H9 (cell line): ENCODE measurements around the gene MAP3K7CL. TPM values are rescaled to one million over a fixed set of nuclear protein-coding genes. Genes with fewer than 3 reads are reported as not detected.

Experiments
- DNase-seq: peaks from one replicate; pipeline ENCODE4 v3.0.0-alpha.2; 2017
- H2AFZ ChIP-seq: one replicate; pipeline ENCODE4 v1.6.1; 2013; ENCODE audit warnings: mild to moderate bottlenecking, low read length, control low read depth, moderate library complexity
- H2AK5ac ChIP-seq: 2 replicates; pipeline ENCODE4 v1.6.1; 2013; ENCODE audit warnings: low read length, control low read depth, mixed read lengths; ENCODE audit not compliant: insufficient read length
- H2BK120ac ChIP-seq: one replicate; pipeline ENCODE4 v1.6.1; 2013; ENCODE audit warnings: low read depth, mild to moderate bottlenecking, low read length, control low read depth, inconsistent platforms; ENCODE audit not compliant: poor library complexity, severe bottlenecking
- H2BK12ac ChIP-seq: 2 replicates; pipeline ENCODE4 v1.6.1; 2013; ENCODE audit warnings: low read length, control low read depth, mixed read lengths, low read depth; ENCODE audit not compliant: insufficient read length
- H2BK15ac ChIP-seq: 2 replicates; pipeline ENCODE4 v1.6.1; 2013; ENCODE audit warnings: low read depth, low read length, control low read depth
- H2BK20ac ChIP-seq: one replicate; pipeline ENCODE4 v1.6.1; 2013; ENCODE audit warnings: low read depth, mild to moderate bottlenecking, low read length, control low read depth, inconsistent platforms; ENCODE audit not compliant: poor library complexity, severe bottlenecking
- H2BK5ac ChIP-seq: 2 replicates; pipeline ENCODE4 v1.6.1; 2013; ENCODE audit warnings: low read length, control low read depth, mixed read lengths; ENCODE audit not compliant: insufficient read length
- H3K14ac ChIP-seq: 2 replicates; pipeline ENCODE4 v1.6.1; 2013; ENCODE audit warnings: low read length, control low read depth; ENCODE audit not compliant: insufficient read depth
- H3K18ac ChIP-seq: 2 replicates; pipeline ENCODE4 v1.6.1; 2013; ENCODE audit warnings: low read depth, mild to moderate bottlenecking, mixed read lengths, low read length, control low read depth; ENCODE audit not compliant: insufficient read length
- H3K23ac ChIP-seq: 2 replicates; pipeline ENCODE4 v1.6.1; 2013; ENCODE audit warnings: low read length, control low read depth, mixed read lengths, low read depth; ENCODE audit not compliant: insufficient read length
- H3K23me2 ChIP-seq: 2 replicates; pipeline ENCODE4 v1.6.1; 2013; ENCODE audit warnings: low read depth, mild to moderate bottlenecking, mixed read lengths, low read length, control low read depth; ENCODE audit not compliant: insufficient read length, poor library complexity, severe bottlenecking
- H3K27ac ChIP-seq: 2 replicates; pipeline ENCODE4 v1.5.1; 2013; ENCODE audit warnings: low read length, control low read depth, mixed read lengths, low read depth; ENCODE audit not compliant: insufficient read length
- H3K27me3 ChIP-seq: 2 replicates; pipeline ENCODE4 v1.6.1; 2013; ENCODE audit warnings: low read length, control low read depth, inconsistent platforms; ENCODE audit not compliant: insufficient read depth
- H3K4ac ChIP-seq: 2 replicates; pipeline ENCODE4 v1.6.1; 2013; ENCODE audit warnings: low read depth, mild to moderate bottlenecking, control low read depth, inconsistent platforms, low read length, moderate library complexity
- H3K4me1 ChIP-seq: 2 replicates; pipeline ENCODE4 v1.6.1; 2013; ENCODE audit warnings: low read length, control low read depth, inconsistent platforms; ENCODE audit not compliant: insufficient read depth
- H3K4me2 ChIP-seq: 2 replicates; pipeline ENCODE4 v1.6.1; 2013; ENCODE audit warnings: low read length, control low read depth, mixed read lengths; ENCODE audit not compliant: insufficient read length, insufficient read depth
- H3K56ac ChIP-seq: 2 replicates; pipeline ENCODE4 v1.6.1; 2013; ENCODE audit warnings: low read depth, mild to moderate bottlenecking, mixed read lengths, low read length, control low read depth; ENCODE audit not compliant: insufficient read length
- H3K79me1 ChIP-seq: 2 replicates; pipeline ENCODE4 v1.6.1; 2013; ENCODE audit warnings: low read depth, mild to moderate bottlenecking, moderate library complexity, low read length, control low read depth, inconsistent platforms; ENCODE audit not compliant: insufficient read depth, poor library complexity, severe bottlenecking
- H3K79me2 ChIP-seq: 2 replicates; pipeline ENCODE4 v1.6.1; 2013; ENCODE audit warnings: low read length, control low read depth, inconsistent platforms; ENCODE audit not compliant: insufficient read depth
- H3K9ac ChIP-seq: 2 replicates; pipeline ENCODE4 v1.6.1; 2013; ENCODE audit warnings: low read length, control low read depth, mixed read lengths; ENCODE audit not compliant: insufficient read length; ENCODE audit errors: extremely low read depth
- H3K9me3 ChIP-seq: one replicate; pipeline ENCODE4 v1.6.1; 2013; ENCODE audit warnings: low read depth, low read length, inconsistent platforms; ENCODE audit not compliant: control insufficient read depth
- H3T11ph ChIP-seq: one replicate; pipeline ENCODE4 v1.6.1; 2013; ENCODE audit warnings: mild to moderate bottlenecking, low read length, control low read depth, inconsistent platforms
- H4K20me1 ChIP-seq: one replicate; pipeline ENCODE4 v1.6.1; 2013; ENCODE audit not compliant: control insufficient read depth, insufficient read length, insufficient read depth
- H4K5ac ChIP-seq: 2 replicates; pipeline ENCODE4 v1.6.1; 2013; ENCODE audit warnings: low read depth, mild to moderate bottlenecking, mixed read lengths, low read length, control low read depth; ENCODE audit not compliant: insufficient read length
- H4K8ac ChIP-seq: replicated peaks from 2 replicates; pipeline ENCODE4 v1.6.1; 2013; ENCODE audit warnings: low read length, control low read depth, mixed read lengths, low read depth; ENCODE audit not compliant: insufficient read length
- H4K91ac ChIP-seq: 2 replicates; pipeline ENCODE4 v1.6.1; 2013; ENCODE audit warnings: low read depth, mild to moderate bottlenecking, moderate library complexity, mixed read lengths, low read length, control low read depth; ENCODE audit not compliant: insufficient read length
- H3K27ac Mint-ChIP-seq, 3 experiments: 2 replicates in 2 of 3; 3 replicates in 1 of 3; pipeline ENCODE4 v1.8.0; 2020 to 2021; ENCODE audit warnings: mixed read lengths in 3 of 3, mild to moderate bottlenecking in 1 of 3, moderate library complexity in 1 of 3
- H3K27me3 Mint-ChIP-seq: 2 replicates; pipeline ENCODE4 v1.8.0; 2021; ENCODE audit warnings: low read depth, mild to moderate bottlenecking, moderate library complexity, mixed read lengths
- H3K36me3 Mint-ChIP-seq, 3 experiments: 2 replicates in 2 of 3; 3 replicates in 1 of 3; pipeline ENCODE4 v1.8.0; 2020 to 2021; ENCODE audit warnings: low read depth in 3 of 3, mixed read lengths in 3 of 3; ENCODE audit not compliant: insufficient read depth in 1 of 3
- H3K4me1 Mint-ChIP-seq, 2 experiments: 2 replicates each; pipeline ENCODE4 v1.8.0; 2020; ENCODE audit warnings: mixed read lengths in 2 of 2
- H3K4me3 Mint-ChIP-seq, 2 experiments: 2 replicates in 1 of 2; 3 replicates in 1 of 2; pipeline ENCODE4 v1.8.0; 2020 to 2021; ENCODE audit warnings: mild to moderate bottlenecking in 2 of 2, mixed read lengths in 2 of 2, moderate library complexity in 1 of 2
- H3K9me3 Mint-ChIP-seq, 2 experiments: 2 replicates in 1 of 2; 3 replicates in 1 of 2; pipeline ENCODE4 v1.8.0; 2020; ENCODE audit warnings: mild to moderate bottlenecking in 2 of 2, mixed read lengths in 2 of 2, moderate library complexity in 1 of 2
- WGBS: extraction: QIAGEN DNeasy Blood & Tissue Kit; methylation state at CpG from one replicate; pipeline ENCODE4 v1.1.7; 2013; ENCODE audit warnings: missing lambda C conversion rate, low lambda C conversion rate, mixed read lengths; ENCODE audit not compliant: insufficient read length; ENCODE audit errors: extremely low coverage; 5-methylcytosine and 5-hydroxymethylcytosine counted together
- total RNA-seq: library from RNA; stranded (reverse); gene quantifications from 2 replicates; pipeline ENCODE4 v1.2.1, GENCODE V29; 2021
- TF ChIP-seq, protein P1 (sequence below): fragments of 200-600 bp; sonication (generic); conservative IDR thresholded peaks from 3 replicates; pipeline ENCODE4 v1.8.0; 2021; ENCODE audit warnings: antibody characterized with exemption, mild to moderate bottlenecking

The MAP3K7CL gene
- total RNA-seq, 1 experiment from 2014 or later, result not detected

DNA sequence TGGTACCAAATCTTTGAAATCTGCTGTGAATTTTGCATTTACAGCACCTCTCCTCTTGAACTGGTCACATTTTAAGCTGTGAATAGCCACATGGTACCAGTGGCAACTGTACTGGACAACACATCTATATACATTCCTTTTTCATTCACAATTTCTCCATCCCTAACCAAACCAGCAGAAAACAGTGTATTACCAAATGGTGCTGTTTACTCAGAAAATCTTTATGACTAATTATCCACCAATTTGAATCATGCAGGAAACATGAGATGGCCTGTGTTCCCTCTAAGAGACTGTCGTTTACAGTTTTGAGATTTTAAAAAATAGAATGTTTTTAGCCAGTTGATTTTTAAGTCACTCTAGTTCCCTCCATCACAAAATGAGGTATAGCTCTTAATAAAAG lies 39.4 kb upstream of the MAP3K7CL start:
- DNase-seq, result no peak
- Histone ChIP-seq H3K18ac (no peak overlapping the region), H3K9me3 (no peaks in the 10 kb centered on the region), H3K9ac (no peak overlapping the region), H3K27me3 (no peaks in the 10 kb centered on the region), H3K79me1 (no peaks in the 10 kb centered on the region), H2AK5ac (no peak overlapping the region), H2BK12ac (no peak overlapping the region), H3K4me2 (no peak overlapping the region), H4K20me1 (no peaks in the 10 kb centered on the region), H2BK20ac (no peak overlapping the region), H3K27ac (no peak overlapping the region), H4K8ac (no peak overlapping the region), H3K56ac (no peak overlapping the region), H4K91ac (no peak overlapping the region), H2AFZ (no peak overlapping the region), H3K23me2 (no peaks in the 10 kb centered on the region), H2BK5ac (no peak overlapping the region), H2BK15ac (no peak overlapping the region), H3T11ph (no peak overlapping the region), H2BK120ac (no peak overlapping the region), H3K4me1 (no peaks in the 10 kb centered on the region), H4K5ac (no peak overlapping the region), H3K4ac (no peak overlapping the region), H3K14ac (no peak overlapping the region), H3K79me2 (no peaks in the 10 kb centered on the region), H3K23ac (no peak overlapping the region)
- TF ChIP-seq, protein P1, sequence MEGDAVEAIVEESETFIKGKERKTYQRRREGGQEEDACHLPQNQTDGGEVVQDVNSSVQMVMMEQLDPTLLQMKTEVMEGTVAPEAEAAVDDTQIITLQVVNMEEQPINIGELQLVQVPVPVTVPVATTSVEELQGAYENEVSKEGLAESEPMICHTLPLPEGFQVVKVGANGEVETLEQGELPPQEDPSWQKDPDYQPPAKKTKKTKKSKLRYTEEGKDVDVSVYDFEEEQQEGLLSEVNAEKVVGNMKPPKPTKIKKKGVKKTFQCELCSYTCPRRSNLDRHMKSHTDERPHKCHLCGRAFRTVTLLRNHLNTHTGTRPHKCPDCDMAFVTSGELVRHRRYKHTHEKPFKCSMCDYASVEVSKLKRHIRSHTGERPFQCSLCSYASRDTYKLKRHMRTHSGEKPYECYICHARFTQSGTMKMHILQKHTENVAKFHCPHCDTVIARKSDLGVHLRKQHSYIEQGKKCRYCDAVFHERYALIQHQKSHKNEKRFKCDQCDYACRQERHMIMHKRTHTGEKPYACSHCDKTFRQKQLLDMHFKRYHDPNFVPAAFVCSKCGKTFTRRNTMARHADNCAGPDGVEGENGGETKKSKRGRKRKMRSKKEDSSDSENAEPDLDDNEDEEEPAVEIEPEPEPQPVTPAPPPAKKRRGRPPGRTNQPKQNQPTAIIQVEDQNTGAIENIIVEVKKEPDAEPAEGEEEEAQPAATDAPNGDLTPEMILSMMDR, result no peak
- no peak overlapping the region for H3K27ac Mint-ChIP-seq
- WGBS, result no CpG with 5 or more reads among the region's 1 CpG
- no peaks in the 10 kb centered on the region for H3K9me3 Mint-ChIP-seq
- H3K4me1 Mint-ChIP-seq, result peaks cover 6% of the 10 kb centered on the region in 2 experiments
- H3K27me3 Mint-ChIP-seq, result no peaks in the 10 kb centered on the region; the same call in 1 of the 2 replicates
- no peaks in the 10 kb centered on the region for H3K36me3 Mint-ChIP-seq
- no peak overlapping the region for H3K4me3 Mint-ChIP-seq
